GM23338 (cell line): ENCODE measurements around the gene SARDH. TPM values are rescaled to one million over a fixed set of nuclear protein-coding genes. Genes with fewer than 3 reads are reported as not detected.
A peak's percentile ranks its signal among the peaks of the same experiment; 100 is the strongest.

Experiments used
- ATAC-seq: fragments of 200-7000 bp; cut with Tn5 transposase; 3 replicates; pipeline ENCODE4 v1.9.1; 2020
- DNase-seq: peaks from one replicate; pipeline ENCODE4 v3.0.0-alpha.2; 2015; ENCODE audit warnings: low spot score
- H2AFZ ChIP-seq: fragments of 200-600 bp; sonication (generic); 2 replicates; pipeline ENCODE4 v1.8.0; 2016; ENCODE audit warnings: antibody characterized with exemption, mild to moderate bottlenecking, moderate library complexity
- H3F3A ChIP-seq: fragments of 200-600 bp; sonication (generic); replicated peaks from 2 replicates; pipeline ENCODE4 v1.8.0; 2017; ENCODE audit warnings: antibody characterized with exemption, mixed run types, low read depth
- H3K27ac ChIP-seq: fragments of 200-600 bp; sonication (generic); 2 replicates; pipeline ENCODE4 v1.6.1; 2016; ENCODE audit warnings: low read depth
- H3K27me3 ChIP-seq: fragments of 200-600 bp; sonication (generic); 2 replicates; pipeline ENCODE4 v1.8.0; 2016; ENCODE audit warnings: mild to moderate bottlenecking, mixed run types, moderate library complexity; ENCODE audit not compliant: insufficient read depth
- H3K36me3 ChIP-seq: fragments of 200-600 bp; sonication (generic); 2 replicates; pipeline ENCODE4 v1.8.0; 2016; ENCODE audit warnings: mild to moderate bottlenecking; ENCODE audit not compliant: insufficient read depth
- H3K4me1 ChIP-seq: fragments of 200-600 bp; sonication (generic); 2 replicates; pipeline ENCODE4 v1.8.0; 2016; ENCODE audit warnings: mild to moderate bottlenecking, moderate library complexity; ENCODE audit not compliant: insufficient read depth
- H3K4me2 ChIP-seq: fragments of 200-600 bp; sonication (generic); 2 replicates; pipeline ENCODE4 v1.7.1; 2017; ENCODE audit warnings: mixed run types
- H3K4me3 ChIP-seq: fragments of 200-600 bp; sonication (generic); 2 replicates; pipeline ENCODE4 v1.6.1; 2016; ENCODE audit warnings: mixed run types
- H3K79me2 ChIP-seq: fragments of 200-600 bp; sonication (generic); replicated peaks from 2 replicates; pipeline ENCODE4 v1.8.0; 2017; ENCODE audit warnings: mild to moderate bottlenecking; ENCODE audit not compliant: insufficient read depth
- H3K9me2 ChIP-seq: fragments of 200-600 bp; sonication (generic); 2 replicates; pipeline ENCODE4 v1.8.0; 2017; ENCODE audit not compliant: insufficient read depth
- H4K20me1 ChIP-seq: fragments of 200-600 bp; sonication (generic); replicated peaks from 2 replicates; pipeline ENCODE4 v1.8.0; 2017; ENCODE audit warnings: mild to moderate bottlenecking; ENCODE audit not compliant: insufficient read depth
- H3K27ac Mint-ChIP-seq: 2 replicates; pipeline ENCODE4 v1.8.0; 2020; ENCODE audit warnings: inconsistent platforms, mild to moderate bottlenecking, moderate library complexity, mixed read lengths
- H3K27me3 Mint-ChIP-seq: 3 replicates; pipeline ENCODE4 v1.8.0; 2022; ENCODE audit warnings: low read depth, mild to moderate bottlenecking, moderate library complexity, mixed read lengths, inconsistent platforms; ENCODE audit not compliant: insufficient read depth, poor library complexity
- H3K36me3 Mint-ChIP-seq: 3 replicates; pipeline ENCODE4 v1.8.0; 2021; ENCODE audit warnings: low read depth, mild to moderate bottlenecking, inconsistent platforms, moderate library complexity, mixed read lengths
- H3K4me1 Mint-ChIP-seq: 3 replicates; pipeline ENCODE4 v1.8.0; 2020; ENCODE audit warnings: mild to moderate bottlenecking, inconsistent platforms, mixed read lengths
- H3K4me3 Mint-ChIP-seq: 3 replicates; pipeline ENCODE4 v1.8.0; 2021; ENCODE audit warnings: moderate library complexity, mild to moderate bottlenecking, inconsistent platforms, mixed read lengths
- H3K9me3 Mint-ChIP-seq: 3 replicates; pipeline ENCODE4 v1.8.0; 2020; ENCODE audit warnings: moderate library complexity, mild to moderate bottlenecking, inconsistent platforms, mixed read lengths
- CREB1 ChIP-seq: fragments of 250-450 bp; sonication (Bioruptor Pico); IDR thresholded peaks from 2 replicates; pipeline ENCODE4 v1.5.0; 2020; ENCODE audit warnings: low read depth, mild to moderate bottlenecking, moderate library complexity
- EZH2 ChIP-seq: fragments of 200-600 bp; sonication (generic); IDR thresholded peaks from one replicate; pipeline ENCODE4 v1.8.0; 2017; ENCODE audit warnings: antibody characterized with exemption, mild to moderate bottlenecking, low read depth; ENCODE audit not compliant: unreplicated experiment
- EZH2phosphoT487 ChIP-seq: fragments of 200-600 bp; sonication (generic); IDR thresholded peaks from one replicate; pipeline ENCODE4 v1.8.1; 2018; ENCODE audit warnings: antibody characterized with exemption; ENCODE audit not compliant: unreplicated experiment
- JUNB ChIP-seq: IDR thresholded peaks from one replicate; pipeline ENCODE4 v1.6.1; 2016; ENCODE audit warnings: antibody characterized with exemption; ENCODE audit not compliant: unreplicated experiment
- NANOG ChIP-seq: IDR thresholded peaks from 2 replicates; pipeline ENCODE4 v1.6.1; 2016; ENCODE audit warnings: antibody characterized with exemption, borderline replicate concordance
- POLR2AphosphoS5 ChIP-seq: IDR thresholded peaks from 2 replicates; pipeline ENCODE4 v1.6.1; 2016; ENCODE audit warnings: antibody characterized with exemption, low read depth
- ZNF114 ChIP-seq: fragments of 250-450 bp; sonication (Bioruptor Pico); IDR thresholded peaks from 2 replicates; pipeline ENCODE4 v1.5.0; 2020; ENCODE audit warnings: mild to moderate bottlenecking, moderate library complexity
- ZNF331 ChIP-seq: fragments of 250-450 bp; sonication (Bioruptor Pico); IDR thresholded peaks from 2 replicates; pipeline ENCODE4 v1.5.0; 2020; ENCODE audit warnings: low read depth, mild to moderate bottlenecking, moderate library complexity
- polyA plus RNA-seq: library from polyadenylated mRNA; unstranded; fragments of >200 nt; fragmentation: Nextera tagmentation; extraction: Ambion mirVana; gene quantifications from 2 replicates; pipeline ENCODE4 v1.2.1, GENCODE V29; 2016
- total RNA-seq: library from RNA; depleted of rRNA; stranded (reverse); fragments of >200 nt; shearing (Covaris generic); gene quantifications from 2 replicates; pipeline ENCODE4 v1.2.3, GENCODE V29; 2014
- TF ChIP-seq, protein P1 (sequence below): IDR thresholded peaks from 2 replicates; pipeline ENCODE4 v1.6.1; 2016; ENCODE audit warnings: antibody characterized with exemption
- TF ChIP-seq, protein P2 (sequence below): IDR thresholded peaks from one replicate; pipeline ENCODE4 v1.6.1; 2018; ENCODE audit warnings: antibody characterized with exemption; ENCODE audit not compliant: unreplicated experiment
- TF ChIP-seq, protein P3 (sequence below): fragments of 250-450 bp; sonication (Bioruptor Pico); IDR thresholded peaks from 2 replicates; pipeline ENCODE4 v1.5.0; 2020; ENCODE audit warnings: mild to moderate bottlenecking, moderate library complexity

SARDH gene
- total and polyA plus RNA-seq, 2 experiments from 2014 or later, result 2.8 to 10.4 TPM

DNA sequence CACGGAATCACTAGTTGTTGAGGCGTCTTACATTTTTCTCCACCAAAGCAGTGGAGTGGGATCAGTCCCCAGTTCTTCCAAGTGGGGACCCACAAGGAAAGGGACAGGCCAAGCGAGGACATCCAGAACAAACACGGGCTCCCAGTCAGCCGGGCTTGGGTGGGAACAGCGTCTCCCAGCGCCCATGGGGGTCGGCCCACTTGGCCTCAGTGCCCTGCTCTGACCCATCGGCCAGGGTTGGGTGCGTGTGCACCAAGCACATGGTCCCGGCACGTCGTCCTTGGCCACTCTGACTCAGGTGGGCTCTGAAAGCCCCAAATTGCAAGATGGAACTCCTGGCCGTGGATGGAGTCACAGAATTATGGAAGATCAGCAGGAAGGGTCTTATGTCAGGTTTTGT is 64.1 kb downstream of the SARDH start:
- no peak overlapping the region for H3K4me2 ChIP-seq
- ATAC-seq (no peak), DNase-seq (no peak)
- no peaks in the 10 kb centered on the region for H3K79me2 ChIP-seq
- no peaks in the 10 kb centered on the region for H4K20me1 ChIP-seq
- Mint-ChIP-seq H3K27me3 (peaks cover 1% of the 10 kb centered on the region), H3K36me3 (peaks cover 3% of the 10 kb centered on the region; the same call in 1 of the 3 replicates), H3K4me3 (no peak overlapping the region), H3K4me1 (peaks cover 7% of the 10 kb centered on the region), H3K27ac (no peak overlapping the region), H3K9me3 (no peaks in the 10 kb centered on the region)
- no peak overlapping the region for H3K27ac ChIP-seq
- H3K27me3 ChIP-seq, result no peaks in the 10 kb centered on the region
- H3K4me3 ChIP-seq, result no peak overlapping the region
- H3F3A ChIP-seq, result no peaks in the 10 kb centered on the region
- no peak overlapping the region for H2AFZ ChIP-seq
- H3K36me3 ChIP-seq, result no peaks in the 10 kb centered on the region
- TF ChIP-seq EZH2phosphoT487 (no peak), EZH2 (no peak), ZNF331 (CRISPR knock-in tag) (no peak)
- no peaks in the 10 kb centered on the region for H3K4me1 ChIP-seq
- H3K9me2 ChIP-seq, result no peaks in the 10 kb centered on the region; the same call in 1 of the 2 replicates

DNA sequence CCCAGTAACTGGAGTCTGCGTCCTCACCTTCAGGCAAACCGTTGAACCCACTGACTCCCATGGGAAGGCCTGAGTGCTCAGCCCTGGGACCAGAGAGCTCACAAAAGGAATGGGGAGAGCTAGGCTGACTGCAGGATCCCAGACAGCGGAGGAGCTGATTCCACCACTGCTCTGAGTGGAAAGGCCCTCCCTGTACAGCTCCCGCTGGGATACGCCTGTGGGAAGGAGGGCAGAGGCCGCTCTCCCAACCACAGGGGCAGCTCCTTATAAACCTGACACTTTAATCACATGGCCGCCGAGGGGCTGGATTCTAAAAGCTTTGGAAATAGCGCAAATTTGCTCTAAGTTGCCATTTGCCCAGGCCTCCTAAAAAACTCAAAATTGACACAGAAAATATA is 64.9 kb downstream of the SARDH start:
- TF ChIP-seq EZH2 (no peak), CREB1 (CRISPR knock-in tag) (no peak), JUNB (no peak), NANOG (no peak), POLR2AphosphoS5 (no peak), ZNF114 (CRISPR knock-in tag) (no peak)
- TF ChIP-seq, protein P1, sequence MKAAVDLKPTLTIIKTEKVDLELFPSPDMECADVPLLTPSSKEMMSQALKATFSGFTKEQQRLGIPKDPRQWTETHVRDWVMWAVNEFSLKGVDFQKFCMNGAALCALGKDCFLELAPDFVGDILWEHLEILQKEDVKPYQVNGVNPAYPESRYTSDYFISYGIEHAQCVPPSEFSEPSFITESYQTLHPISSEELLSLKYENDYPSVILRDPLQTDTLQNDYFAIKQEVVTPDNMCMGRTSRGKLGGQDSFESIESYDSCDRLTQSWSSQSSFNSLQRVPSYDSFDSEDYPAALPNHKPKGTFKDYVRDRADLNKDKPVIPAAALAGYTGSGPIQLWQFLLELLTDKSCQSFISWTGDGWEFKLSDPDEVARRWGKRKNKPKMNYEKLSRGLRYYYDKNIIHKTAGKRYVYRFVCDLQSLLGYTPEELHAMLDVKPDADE, result no peak
- TF ChIP-seq, protein P2, sequence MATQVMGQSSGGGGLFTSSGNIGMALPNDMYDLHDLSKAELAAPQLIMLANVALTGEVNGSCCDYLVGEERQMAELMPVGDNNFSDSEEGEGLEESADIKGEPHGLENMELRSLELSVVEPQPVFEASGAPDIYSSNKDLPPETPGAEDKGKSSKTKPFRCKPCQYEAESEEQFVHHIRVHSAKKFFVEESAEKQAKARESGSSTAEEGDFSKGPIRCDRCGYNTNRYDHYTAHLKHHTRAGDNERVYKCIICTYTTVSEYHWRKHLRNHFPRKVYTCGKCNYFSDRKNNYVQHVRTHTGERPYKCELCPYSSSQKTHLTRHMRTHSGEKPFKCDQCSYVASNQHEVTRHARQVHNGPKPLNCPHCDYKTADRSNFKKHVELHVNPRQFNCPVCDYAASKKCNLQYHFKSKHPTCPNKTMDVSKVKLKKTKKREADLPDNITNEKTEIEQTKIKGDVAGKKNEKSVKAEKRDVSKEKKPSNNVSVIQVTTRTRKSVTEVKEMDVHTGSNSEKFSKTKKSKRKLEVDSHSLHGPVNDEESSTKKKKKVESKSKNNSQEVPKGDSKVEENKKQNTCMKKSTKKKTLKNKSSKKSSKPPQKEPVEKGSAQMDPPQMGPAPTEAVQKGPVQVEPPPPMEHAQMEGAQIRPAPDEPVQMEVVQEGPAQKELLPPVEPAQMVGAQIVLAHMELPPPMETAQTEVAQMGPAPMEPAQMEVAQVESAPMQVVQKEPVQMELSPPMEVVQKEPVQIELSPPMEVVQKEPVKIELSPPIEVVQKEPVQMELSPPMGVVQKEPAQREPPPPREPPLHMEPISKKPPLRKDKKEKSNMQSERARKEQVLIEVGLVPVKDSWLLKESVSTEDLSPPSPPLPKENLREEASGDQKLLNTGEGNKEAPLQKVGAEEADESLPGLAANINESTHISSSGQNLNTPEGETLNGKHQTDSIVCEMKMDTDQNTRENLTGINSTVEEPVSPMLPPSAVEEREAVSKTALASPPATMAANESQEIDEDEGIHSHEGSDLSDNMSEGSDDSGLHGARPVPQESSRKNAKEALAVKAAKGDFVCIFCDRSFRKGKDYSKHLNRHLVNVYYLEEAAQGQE, result no peak
- TF ChIP-seq, protein P3, sequence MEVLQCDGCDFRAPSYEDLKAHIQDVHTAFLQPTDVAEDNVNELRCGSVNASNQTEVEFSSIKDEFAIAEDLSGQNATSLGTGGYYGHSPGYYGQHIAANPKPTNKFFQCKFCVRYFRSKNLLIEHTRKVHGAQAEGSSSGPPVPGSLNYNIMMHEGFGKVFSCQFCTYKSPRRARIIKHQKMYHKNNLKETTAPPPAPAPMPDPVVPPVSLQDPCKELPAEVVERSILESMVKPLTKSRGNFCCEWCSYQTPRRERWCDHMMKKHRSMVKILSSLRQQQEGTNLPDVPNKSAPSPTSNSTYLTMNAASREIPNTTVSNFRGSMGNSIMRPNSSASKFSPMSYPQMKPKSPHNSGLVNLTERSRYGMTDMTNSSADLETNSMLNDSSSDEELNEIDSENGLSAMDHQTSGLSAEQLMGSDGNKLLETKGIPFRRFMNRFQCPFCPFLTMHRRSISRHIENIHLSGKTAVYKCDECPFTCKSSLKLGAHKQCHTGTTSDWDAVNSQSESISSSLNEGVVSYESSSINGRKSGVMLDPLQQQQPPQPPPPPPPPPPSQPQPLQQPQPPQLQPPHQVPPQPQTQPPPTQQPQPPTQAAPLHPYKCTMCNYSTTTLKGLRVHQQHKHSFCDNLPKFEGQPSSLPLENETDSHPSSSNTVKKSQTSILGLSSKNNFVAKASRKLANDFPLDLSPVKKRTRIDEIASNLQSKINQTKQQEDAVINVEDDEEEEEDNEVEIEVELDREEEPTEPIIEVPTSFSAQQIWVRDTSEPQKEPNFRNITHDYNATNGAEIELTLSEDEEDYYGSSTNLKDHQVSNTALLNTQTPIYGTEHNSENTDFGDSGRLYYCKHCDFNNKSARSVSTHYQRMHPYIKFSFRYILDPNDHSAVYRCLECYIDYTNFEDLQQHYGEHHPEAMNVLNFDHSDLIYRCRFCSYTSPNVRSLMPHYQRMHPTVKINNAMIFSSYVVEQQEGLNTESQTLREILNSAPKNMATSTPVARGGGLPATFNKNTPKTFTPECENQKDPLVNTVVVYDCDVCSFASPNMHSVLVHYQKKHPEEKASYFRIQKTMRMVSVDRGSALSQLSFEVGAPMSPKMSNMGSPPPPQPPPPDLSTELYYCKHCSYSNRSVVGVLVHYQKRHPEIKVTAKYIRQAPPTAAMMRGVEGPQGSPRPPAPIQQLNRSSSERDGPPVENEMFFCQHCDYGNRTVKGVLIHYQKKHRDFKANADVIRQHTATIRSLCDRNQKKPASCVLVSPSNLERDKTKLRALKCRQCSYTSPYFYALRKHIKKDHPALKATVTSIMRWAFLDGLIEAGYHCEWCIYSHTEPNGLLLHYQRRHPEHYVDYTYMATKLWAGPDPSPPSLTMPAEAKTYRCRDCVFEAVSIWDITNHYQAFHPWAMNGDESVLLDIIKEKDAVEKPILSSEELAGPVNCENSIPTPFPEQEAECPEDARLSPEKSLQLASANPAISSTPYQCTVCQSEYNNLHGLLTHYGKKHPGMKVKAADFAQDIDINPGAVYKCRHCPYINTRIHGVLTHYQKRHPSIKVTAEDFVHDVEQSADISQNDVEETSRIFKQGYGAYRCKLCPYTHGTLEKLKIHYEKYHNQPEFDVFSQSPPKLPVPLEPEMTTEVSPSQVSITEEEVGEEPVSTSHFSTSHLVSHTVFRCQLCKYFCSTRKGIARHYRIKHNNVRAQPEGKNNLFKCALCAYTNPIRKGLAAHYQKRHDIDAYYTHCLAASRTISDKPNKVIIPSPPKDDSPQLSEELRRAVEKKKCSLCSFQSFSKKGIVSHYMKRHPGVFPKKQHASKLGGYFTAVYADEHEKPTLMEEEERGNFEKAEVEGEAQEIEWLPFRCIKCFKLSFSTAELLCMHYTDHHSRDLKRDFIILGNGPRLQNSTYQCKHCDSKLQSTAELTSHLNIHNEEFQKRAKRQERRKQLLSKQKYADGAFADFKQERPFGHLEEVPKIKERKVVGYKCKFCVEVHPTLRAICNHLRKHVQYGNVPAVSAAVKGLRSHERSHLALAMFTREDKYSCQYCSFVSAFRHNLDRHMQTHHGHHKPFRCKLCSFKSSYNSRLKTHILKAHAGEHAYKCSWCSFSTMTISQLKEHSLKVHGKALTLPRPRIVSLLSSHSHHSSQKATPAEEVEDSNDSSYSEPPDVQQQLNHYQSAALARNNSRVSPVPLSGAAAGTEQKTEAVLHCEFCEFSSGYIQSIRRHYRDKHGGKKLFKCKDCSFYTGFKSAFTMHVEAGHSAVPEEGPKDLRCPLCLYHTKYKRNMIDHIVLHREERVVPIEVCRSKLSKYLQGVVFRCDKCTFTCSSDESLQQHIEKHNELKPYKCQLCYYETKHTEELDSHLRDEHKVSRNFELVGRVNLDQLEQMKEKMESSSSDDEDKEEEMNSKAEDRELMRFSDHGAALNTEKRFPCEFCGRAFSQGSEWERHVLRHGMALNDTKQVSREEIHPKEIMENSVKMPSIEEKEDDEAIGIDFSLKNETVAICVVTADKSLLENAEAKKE (CRISPR knock-in tag), result no peak
- no peaks in the 10 kb centered on the region for H3K27me3 ChIP-seq
- ATAC-seq, result peak; percentile 26; the same call in 2 of the 3 replicates
- H2AFZ ChIP-seq, result no peak overlapping the region
- no peaks in the 10 kb centered on the region for H3K4me1 ChIP-seq
- no peaks in the 10 kb centered on the region for H3K79me2 ChIP-seq
- Mint-ChIP-seq H3K27me3 (peaks cover 1% of the 10 kb centered on the region), H3K9me3 (no peaks in the 10 kb centered on the region), H3K4me3 (no peak overlapping the region), H3K4me1 (peaks cover 7% of the 10 kb centered on the region), H3K27ac (no peak overlapping the region), H3K36me3 (peaks cover 3% of the 10 kb centered on the region; the same call in 1 of the 3 replicates)
- H3K4me3 ChIP-seq, result no peak overlapping the region
- no peak overlapping the region for H3K4me2 ChIP-seq
- no peak overlapping the region for H3K27ac ChIP-seq
- no peak for DNase-seq
- H3K36me3 ChIP-seq, result no peaks in the 10 kb centered on the region
- no peaks in the 10 kb centered on the region for H4K20me1 ChIP-seq
- H3F3A ChIP-seq, result no peaks in the 10 kb centered on the region
- H3K9me2 ChIP-seq, result no peaks in the 10 kb centered on the region; the same call in 1 of the 2 replicates
